ENCODE measurements around the gene GSTA3.

GRCh38 chr6:52849137-52849536 is 60.4 kb downstream of the GSTA3 start:
- TF ChIP-seq GABPA (IDR thresholded peaks at IDR 0.05; ENCODE audit: low read depth, low read length) (no peak), GABPA (CRISPR knock-in tag; IDR thresholded peaks at IDR 0.05; ENCODE audit: low read depth) (no peak), ZNF121 (CRISPR knock-in tag; IDR thresholded peaks at IDR 0.05) (no peak), CTCF (CRISPR knock-in tag; IDR thresholded peaks at IDR 0.05) (no peak), REST (IDR thresholded peaks at IDR 0.05; ENCODE audit: borderline replicate concordance in 1 of 2, low read depth in 1 of 2, low read length in 2 of 2) (no peak), ZNF790 (CRISPR knock-in tag; IDR thresholded peaks at IDR 0.05; ENCODE audit: borderline replicate concordance) (no peak), ZNF143 (CRISPR knock-in tag; IDR thresholded peaks at IDR 0.05) (no peak), KDM4B (CRISPR knock-in tag; IDR thresholded peaks at IDR 0.05) (no peak), POLR2A (IDR thresholded peaks at IDR 0.05; ENCODE audit: insufficient read depth in 1 of 2, low read depth in 2 of 2, low read length in 2 of 2) (no peak), CEBPZ (IDR thresholded peaks at IDR 0.05; ENCODE audit: low read length) (no peak)

All from HepG2 (cell line).